Cardiac muscle cell (in vitro differentiated cells and primary cell): ENCODE data around the gene ZFYVE1. TPM values are rescaled to one million over a fixed set of nuclear protein-coding genes. Genes with fewer than 3 reads are reported as not detected.
"Not testable (repeated sequence)": the region's sequence is repeated elsewhere in the genome, so short reads cannot be mapped to it uniquely, and the experiment has no call there.

Source experiments
- DNase-seq, 2 donors: peaks; one replicate each; pipeline versions ENCODE4 v3.0.0 to v3.0.0-alpha.2; 2010 to 2017; ENCODE audit warnings: low read depth in 1 of 2, low spot score in 1 of 2
- H3K27ac ChIP-seq: fragments of 200-600 bp; sonication (generic); 2 replicates; pipeline ENCODE4 v1.5.1; 2016
- H3K27me3 ChIP-seq: fragments of 200-600 bp; sonication (generic); 2 replicates; pipeline ENCODE4 v1.6.0; 2016; ENCODE audit warnings: control low read depth
- H3K36me3 ChIP-seq: fragments of 200-600 bp; sonication (generic); 2 replicates; pipeline ENCODE4 v1.5.1; 2016; ENCODE audit warnings: control low read depth
- H3K4me1 ChIP-seq: fragments of 200-600 bp; sonication (generic); 2 replicates; pipeline ENCODE4 v1.8.1; 2017; ENCODE audit warnings: low read depth, mild to moderate bottlenecking, mixed run types
- H3K4me3 ChIP-seq: fragments of 200-600 bp; sonication (generic); 2 replicates; pipeline ENCODE4 v1.5.1; 2016; ENCODE audit warnings: mild to moderate bottlenecking
- H3K9me3 ChIP-seq: fragments of 200-600 bp; sonication (generic); 2 replicates; pipeline ENCODE4 v1.5.1; 2017; ENCODE audit warnings: low read depth, mild to moderate bottlenecking, control low read depth
- polyA plus RNA-seq: library from polyadenylated mRNA; unstranded; fragments of >200 nt; fragmentation: Nextera tagmentation; extraction: Ambion mirVana; gene quantifications from 2 replicates; pipeline ENCODE4 v1.2.1, GENCODE V29; 2016
- total RNA-seq: library from RNA; depleted of rRNA; stranded (reverse); fragments of >200 nt; gene quantifications from 2 replicates; pipeline ENCODE4 v1.2.3, GENCODE V29; 2016
- TF ChIP-seq, protein P1 (sequence below): IDR thresholded peaks from 2 replicates; pipeline ENCODE4 v1.5.1; 2012; ENCODE audit warnings: low read depth, mild to moderate bottlenecking, low read length

Gene ZFYVE1
- total and polyA plus RNA-seq, 2 experiments from 2014 or later, result 16.6 to 18.5 TPM

DNA sequence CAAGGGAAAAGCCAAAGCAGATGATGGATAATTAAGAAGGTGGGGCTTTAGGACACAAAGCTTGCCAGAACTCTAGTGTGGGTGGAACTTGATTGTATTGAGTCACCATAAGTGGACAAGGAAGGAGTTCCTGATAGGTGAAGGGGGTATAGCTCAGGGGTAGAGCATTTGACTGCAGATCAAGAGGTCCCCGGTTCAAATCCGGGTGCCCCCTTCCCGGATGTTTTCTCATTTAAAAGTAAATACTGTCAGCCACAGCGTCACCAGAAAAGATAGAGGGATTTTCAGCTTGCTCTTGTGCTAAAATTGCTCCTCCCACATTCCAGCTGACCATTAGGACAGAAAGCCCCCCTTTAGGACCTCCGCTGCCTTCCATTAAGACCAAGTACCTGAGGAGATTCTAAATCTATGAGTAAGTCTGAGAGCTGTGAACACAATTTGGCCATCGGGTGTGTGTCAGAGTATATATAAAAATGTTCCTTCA lies 64.0 kb downstream of the ZFYVE1 start:
- no peaks in the 10 kb centered on the region for H3K9me3 ChIP-seq
- peaks cover 10% of the 10 kb centered on the region for H3K4me1 ChIP-seq
- no peaks in the 10 kb centered on the region for H3K36me3 ChIP-seq
- no peaks in the 10 kb centered on the region for H3K27me3 ChIP-seq
- H3K4me3 ChIP-seq, result no peak overlapping the region
- TF ChIP-seq, protein P1, sequence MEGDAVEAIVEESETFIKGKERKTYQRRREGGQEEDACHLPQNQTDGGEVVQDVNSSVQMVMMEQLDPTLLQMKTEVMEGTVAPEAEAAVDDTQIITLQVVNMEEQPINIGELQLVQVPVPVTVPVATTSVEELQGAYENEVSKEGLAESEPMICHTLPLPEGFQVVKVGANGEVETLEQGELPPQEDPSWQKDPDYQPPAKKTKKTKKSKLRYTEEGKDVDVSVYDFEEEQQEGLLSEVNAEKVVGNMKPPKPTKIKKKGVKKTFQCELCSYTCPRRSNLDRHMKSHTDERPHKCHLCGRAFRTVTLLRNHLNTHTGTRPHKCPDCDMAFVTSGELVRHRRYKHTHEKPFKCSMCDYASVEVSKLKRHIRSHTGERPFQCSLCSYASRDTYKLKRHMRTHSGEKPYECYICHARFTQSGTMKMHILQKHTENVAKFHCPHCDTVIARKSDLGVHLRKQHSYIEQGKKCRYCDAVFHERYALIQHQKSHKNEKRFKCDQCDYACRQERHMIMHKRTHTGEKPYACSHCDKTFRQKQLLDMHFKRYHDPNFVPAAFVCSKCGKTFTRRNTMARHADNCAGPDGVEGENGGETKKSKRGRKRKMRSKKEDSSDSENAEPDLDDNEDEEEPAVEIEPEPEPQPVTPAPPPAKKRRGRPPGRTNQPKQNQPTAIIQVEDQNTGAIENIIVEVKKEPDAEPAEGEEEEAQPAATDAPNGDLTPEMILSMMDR, result no peak
- peak in 1 of 2 donors; percentile 73 for DNase-seq
- no peak overlapping the region for H3K27ac ChIP-seq

DNA sequence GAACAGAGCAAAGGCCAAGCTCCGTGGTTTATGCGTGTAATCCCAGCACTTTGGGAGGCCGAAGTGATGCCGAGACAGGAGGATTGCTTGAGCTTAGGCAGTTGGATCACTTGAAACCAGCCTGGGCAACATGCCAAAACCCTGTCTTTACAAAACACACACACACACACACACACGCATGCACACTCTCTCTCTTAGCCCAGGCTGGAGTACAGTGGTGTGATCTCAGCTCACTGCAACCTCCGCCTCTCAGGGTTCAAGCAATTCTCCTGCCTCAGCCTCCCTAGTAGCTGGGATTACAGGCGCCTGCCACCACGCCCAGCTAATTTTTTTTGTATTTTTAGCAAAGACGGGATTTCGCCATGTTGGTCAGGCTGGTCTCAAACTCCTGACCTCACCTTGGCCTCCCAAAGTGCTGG lies 64.6 kb downstream of the ZFYVE1 start:
- H3K27me3 ChIP-seq, H3K4me3 ChIP-seq, H3K36me3 ChIP-seq, H3K9me3 ChIP-seq: not testable (repeated sequence)
- DNase-seq, result peak; percentile 41 to 79
- Histone ChIP-seq H3K4me1 (peaks cover 11% of the 10 kb centered on the region), H3K27ac (peak overlapping the region; percentile 34)

DNA sequence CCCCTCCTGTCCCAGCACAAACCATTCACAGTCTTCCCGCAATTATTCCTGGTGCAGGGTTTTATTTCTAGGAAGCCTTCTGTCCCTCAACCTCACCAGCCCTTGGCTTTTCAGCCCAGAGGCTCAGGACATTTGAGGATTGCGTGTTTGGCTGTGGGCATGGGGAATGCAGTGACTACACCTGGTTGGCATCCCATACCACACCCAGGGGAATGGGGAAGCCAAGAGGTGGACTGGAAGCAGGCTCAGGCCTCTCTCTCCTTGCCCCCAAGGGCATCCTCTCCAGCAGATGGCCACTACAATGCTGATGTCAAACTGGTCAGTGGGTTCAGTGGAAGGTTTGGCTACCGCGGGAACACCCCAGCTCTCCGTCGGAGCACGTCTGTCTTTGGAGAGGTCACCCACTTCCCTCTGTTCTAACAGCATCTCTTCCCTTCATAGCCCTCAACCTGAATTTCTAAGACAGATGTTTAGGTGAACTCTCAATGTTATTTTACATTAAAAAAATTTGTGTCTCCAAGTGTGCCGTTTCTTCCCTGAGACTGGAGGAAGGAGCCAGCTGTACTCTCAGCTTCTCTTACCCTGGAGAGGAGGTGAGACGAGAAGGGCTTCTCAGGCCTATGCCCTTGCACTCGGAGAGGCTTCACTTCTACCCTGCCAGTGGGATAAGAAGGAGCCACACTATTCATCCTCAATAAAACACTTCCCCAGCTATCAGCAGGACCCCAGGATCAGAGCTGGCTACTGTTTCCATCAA lies 65.1 kb downstream of the ZFYVE1 start:
- Histone ChIP-seq H3K36me3 (no peaks in the 10 kb centered on the region), H3K4me1 (peaks cover 13% of the 10 kb centered on the region), H3K27me3 (no peaks in the 10 kb centered on the region), H3K9me3 (no peaks in the 10 kb centered on the region), H3K4me3 (no peak overlapping the region), H3K27ac (peak overlapping the region; percentile 34)
- TF ChIP-seq, protein P1, result no peak
- DNase-seq, result no peak

DNA sequence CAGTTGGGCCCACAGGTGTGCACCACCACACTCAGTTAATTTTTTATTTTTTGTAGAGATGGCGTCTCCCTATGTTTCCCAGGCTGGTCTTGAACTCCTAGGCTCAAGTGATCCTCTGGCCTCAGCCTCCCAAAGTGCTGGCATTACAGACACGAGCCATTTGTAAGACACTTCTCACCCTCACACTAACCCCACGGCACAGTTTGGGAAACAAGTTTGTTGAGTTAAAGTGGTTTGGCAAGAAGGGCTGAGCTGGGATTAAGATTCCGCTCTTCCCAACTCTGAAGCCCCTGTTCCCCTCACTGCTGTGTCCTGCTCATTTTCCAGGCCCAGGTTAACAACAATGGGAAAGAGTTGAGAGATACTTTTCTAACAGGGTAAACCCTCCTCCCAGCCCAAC lies 65.9 kb downstream of the ZFYVE1 start:
- not testable (repeated sequence) for H3K36me3 ChIP-seq, H3K9me3 ChIP-seq, H3K27me3 ChIP-seq, H3K4me3 ChIP-seq, H3K27ac ChIP-seq, DNase-seq
- H3K4me1 ChIP-seq, result peaks cover 13% of the 10 kb centered on the region

DNA sequence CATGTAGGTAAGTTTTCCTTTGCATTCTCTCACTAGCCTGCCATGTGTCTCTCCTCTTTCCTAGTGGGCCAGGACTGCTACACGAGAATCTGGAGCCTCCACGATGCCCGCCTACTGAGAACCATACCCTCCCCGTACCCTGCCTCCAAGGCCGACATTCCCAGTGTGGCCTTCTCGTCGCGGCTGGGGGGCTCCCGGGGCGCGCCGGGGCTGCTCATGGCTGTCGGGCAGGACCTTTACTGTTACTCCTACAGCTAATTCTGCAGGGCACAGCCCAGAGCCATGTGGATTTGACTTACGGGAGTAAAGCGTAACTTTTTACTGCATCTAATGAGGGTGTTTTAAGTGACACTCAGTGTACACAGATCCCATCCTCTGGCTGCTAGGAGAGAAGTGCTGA lies 68.4 kb downstream of the ZFYVE1 start:
- DNase-seq, result no peak

DNA sequence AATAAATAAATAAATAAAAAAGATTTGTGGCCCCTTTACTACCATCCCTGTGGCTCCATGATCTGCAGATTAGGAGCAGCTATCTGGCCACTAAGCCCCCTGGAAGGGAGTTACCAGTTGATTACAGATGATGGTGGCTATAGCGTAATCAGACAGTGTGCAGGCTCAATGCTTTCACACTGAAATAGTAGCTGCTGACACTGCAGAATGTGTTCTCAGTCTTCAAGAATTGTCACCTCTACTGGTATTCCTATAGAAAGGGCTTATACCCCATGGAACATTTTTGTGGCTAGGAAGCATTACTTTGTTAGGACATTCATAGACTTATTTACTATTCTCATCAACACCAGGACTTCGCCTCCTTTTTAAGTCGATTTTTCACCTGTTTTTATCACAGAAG lies 69.7 kb downstream of the ZFYVE1 start:
- H3K4me1 ChIP-seq, result peaks cover 13% of the 10 kb centered on the region
- no peaks in the 10 kb centered on the region for H3K36me3 ChIP-seq

More for the DNA sequence above, 68.4 kb downstream of the ZFYVE1 start:
- no peaks in the 10 kb centered on the region for H3K9me3 ChIP-seq
- H3K4me1 ChIP-seq, result peaks cover 13% of the 10 kb centered on the region
- no peaks in the 10 kb centered on the region for H3K27me3 ChIP-seq
- H3K27ac ChIP-seq, result no peak overlapping the region
- TF ChIP-seq, protein P1, result no peak
- H3K4me3 ChIP-seq, result no peak overlapping the region
- H3K36me3 ChIP-seq, result no peaks in the 10 kb centered on the region

DNA sequence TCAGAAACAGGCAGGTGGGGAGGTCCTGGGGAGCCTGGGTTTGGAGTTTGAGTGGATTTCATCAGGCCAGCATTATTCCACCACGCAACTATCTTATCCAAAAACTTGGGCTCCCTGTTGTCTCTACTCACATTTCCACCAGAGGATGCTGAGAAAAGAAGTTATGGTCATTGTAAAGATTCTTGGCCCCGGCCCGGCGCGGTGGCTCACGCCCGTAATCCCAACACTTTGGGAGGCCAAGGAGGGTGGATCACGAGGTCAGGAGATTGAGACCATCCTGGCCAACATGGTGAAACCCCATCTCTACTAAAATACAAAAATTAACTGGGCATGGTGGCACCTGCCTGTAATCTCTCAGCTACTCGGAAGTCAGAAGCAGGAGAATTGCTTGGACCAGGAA lies 70.2 kb downstream of the ZFYVE1 start:
- H3K27ac ChIP-seq, H3K9me3 ChIP-seq, DNase-seq, H3K27me3 ChIP-seq, H3K4me3 ChIP-seq, H3K36me3 ChIP-seq: not testable (repeated sequence)
- peaks cover 13% of the 10 kb centered on the region for H3K4me1 ChIP-seq

More for the DNA sequence above, 69.7 kb downstream of the ZFYVE1 start:
- peak overlapping the region; percentile 30 for H3K27ac ChIP-seq
- no peaks in the 10 kb centered on the region for H3K27me3 ChIP-seq
- no peak for DNase-seq
- H3K4me3 ChIP-seq, result no peak overlapping the region
- H3K9me3 ChIP-seq, result no peaks in the 10 kb centered on the region
- TF ChIP-seq, protein P1, result no peak
